Mesodermal cell (in vitro differentiated cells): ENCODE measurements around the gene OPTN.

Source experiments
- H3K27ac ChIP-seq: 2 replicates; pipeline ENCODE4 v1.7.0; 2013; ENCODE audit warnings: mild to moderate bottlenecking, low read depth, low read length, moderate library complexity; ENCODE audit not compliant: severe bottlenecking
- H3K36me3 ChIP-seq: 2 replicates; pipeline ENCODE4 v1.7.1; 2013; ENCODE audit warnings: mild to moderate bottlenecking, low read length, moderate library complexity; ENCODE audit not compliant: control insufficient read depth, insufficient read depth
- H3K4me1 ChIP-seq: one replicate; pipeline ENCODE4 v1.7.1; 2013; ENCODE audit warnings: mild to moderate bottlenecking, low read length; ENCODE audit not compliant: insufficient read depth, control insufficient read depth, poor library complexity, severe bottlenecking
- H3K4me3 ChIP-seq: 2 replicates; pipeline ENCODE4 v1.7.0; 2013; ENCODE audit warnings: low read length, control low read depth, mild to moderate bottlenecking; ENCODE audit not compliant: insufficient read depth, poor library complexity, severe bottlenecking; ENCODE audit errors: extremely low read depth
- H3K9me3 ChIP-seq: 2 replicates; pipeline ENCODE4 v1.7.1; 2013; ENCODE audit warnings: mild to moderate bottlenecking, low read length, moderate library complexity; ENCODE audit not compliant: control insufficient read depth
- WGBS, 2 experiments: methylation state at CpG; one replicate each; pipeline ENCODE4 v1.1.5; 2013; ENCODE audit warnings: missing lambda C conversion rate in 2 of 2; ENCODE audit not compliant: insufficient coverage in 2 of 2; 5-methylcytosine and 5-hydroxymethylcytosine counted together

Gene OPTN

GRCh38 chr10:13103554-13103953, 3.6 kb downstream of the OPTN start:
- H3K36me3 ChIP-seq, result no peaks in the 10 kb centered on the region
- H3K9me3 ChIP-seq, result no peaks in the 10 kb centered on the region
- WGBS, 2 experiments, result 75 to 92% methylated on average over 1 of the region's 2 CpGs

GRCh38 chr10:13104697-13105096, 4.7 kb downstream of the OPTN start:
- WGBS, 2 experiments, result 91 to 96% methylated on average over 9 to 13 of the region's 14 CpGs
- H3K27ac ChIP-seq, result no peak overlapping the region
- H3K9me3 ChIP-seq, result no peaks in the 10 kb centered on the region
- no peak overlapping the region for H3K4me3 ChIP-seq
- peaks cover 4% of the 10 kb centered on the region for H3K36me3 ChIP-seq
- H3K4me1 ChIP-seq, result peaks cover 9% of the 10 kb centered on the region

More at GRCh38 chr10:13103554-13103953, 3.6 kb downstream of the OPTN start:
- Histone ChIP-seq H3K4me1 (peaks cover 9% of the 10 kb centered on the region), H3K27ac (no peak overlapping the region), H3K4me3 (no peak overlapping the region)

GRCh38 chr10:13105184-13105583, 5.2 kb downstream of the OPTN start:
- no peak overlapping the region for H3K4me3 ChIP-seq
- H3K36me3 ChIP-seq, result peaks cover 8% of the 10 kb centered on the region
- H3K27ac ChIP-seq, result no peak overlapping the region

GRCh38 chr10:13106387-13107045, 6.6 kb downstream of the OPTN start:
- no peak overlapping the region for H3K4me3 ChIP-seq
- WGBS, 2 experiments, result 80 to 93% methylated on average over 1 to 3 of the region's 5 CpGs
- peaks cover 18% of the 10 kb centered on the region for H3K36me3 ChIP-seq

More at GRCh38 chr10:13105184-13105583, 5.2 kb downstream of the OPTN start:
- Histone ChIP-seq H3K4me1 (peaks cover 9% of the 10 kb centered on the region), H3K9me3 (no peaks in the 10 kb centered on the region)
- WGBS, 2 experiments, result 89% methylated on average over 1 of the region's 4 CpGs; no CpG with 5 or more reads in 1 of the 2 experiments

GRCh38 chr10:13110908-13111307, 10.9 kb downstream of the OPTN start:
- WGBS, 2 experiments, result 84 to 92% methylated on average over 2 of the region's 3 CpGs
- Histone ChIP-seq H3K36me3 (peaks cover 38% of the 10 kb centered on the region), H3K9me3 (no peaks in the 10 kb centered on the region), H3K4me1 (peaks cover 5% of the 10 kb centered on the region), H3K27ac (no peak overlapping the region), H3K4me3 (no peak overlapping the region)

More at GRCh38 chr10:13106387-13107045, 6.6 kb downstream of the OPTN start:
- H3K4me1 ChIP-seq, result peaks cover 5% of the 10 kb centered on the region
- H3K27ac ChIP-seq, result no peak overlapping the region
- no peaks in the 10 kb centered on the region for H3K9me3 ChIP-seq

GRCh38 chr10:13113544-13113943, 13.6 kb downstream of the OPTN start:
- Histone ChIP-seq H3K4me3 (no peak overlapping the region), H3K27ac (no peak overlapping the region), H3K9me3 (no peaks in the 10 kb centered on the region), H3K36me3 (peaks cover 51% of the 10 kb centered on the region), H3K4me1 (no peaks in the 10 kb centered on the region)
- 88 to 94% methylated on average over 5 of the region's 6 CpGs for WGBS, 2 experiments

GRCh38 chr10:13115832-13116803, 16.2 kb downstream of the OPTN start:
- WGBS, 2 experiments, result 87 to 91% methylated on average over 11 to 12 of the region's 12 CpGs
- Histone ChIP-seq H3K4me3 (no peak overlapping the region), H3K36me3 (peaks cover 47% of the 10 kb centered on the region), H3K27ac (no peak overlapping the region), H3K9me3 (no peaks in the 10 kb centered on the region), H3K4me1 (no peaks in the 10 kb centered on the region)

- Histone ChIP-seq H3K4me3 (no peak overlapping the region), H3K27ac (no peak overlapping the region), H3K9me3 (no peaks in the 10 kb centered on the region), H3K4me1 (no peaks in the 10 kb centered on the region), H3K36me3 (peaks cover 53% of the 10 kb centered on the region)
- 94% methylated on average over 3 to 9 of the region's 14 CpGs for WGBS, 2 experiments
These were observed 18.1 kb downstream of the OPTN start for GRCh38 chr10:13117841-13118783.

GRCh38 chr10:13118784-13119410, 18.9 kb downstream of the OPTN start:
- no peak overlapping the region for H3K27ac ChIP-seq
- no peak overlapping the region for H3K4me3 ChIP-seq
- H3K9me3 ChIP-seq, result no peaks in the 10 kb centered on the region
- 87 to 100% methylated on average over 1 to 3 of the region's 3 CpGs for WGBS, 2 experiments
- H3K4me1 ChIP-seq, result no peaks in the 10 kb centered on the region
- peaks cover 53% of the 10 kb centered on the region for H3K36me3 ChIP-seq
